ENCODE results near the gene MLLT10.

MLLT10 gene

GRCh38 chr10:21759232-21759631, 225.2 kb downstream of the MLLT10 start:
- no peak for DNase-seq

GRCh38 chr10:21760332-21760731, 226.3 kb downstream of the MLLT10 start:
- no peak for DNase-seq

GRCh38 chr10:21764466-21765189, 230.6 kb downstream of the MLLT10 start:
- DNase-seq = no peak

GRCh38 chr10:21769041-21769440, 235.0 kb downstream of the MLLT10 start:
- DNase-seq = no peak

GRCh38 chr10:21771219-21771618, 237.2 kb downstream of the MLLT10 start:
- DNase-seq = no peak

GRCh38 chr10:21776883-21777282, 242.9 kb downstream of the MLLT10 start:
- no peak for DNase-seq

- no peak for DNase-seq
Measured at GRCh38 chr10:21791276-21791675, 257.2 kb downstream of the MLLT10 start.

Measured in anterior cingulate cortex (tissue), 58 donors.